B cell (primary cell): ENCODE measurements around the gene MGMT. TPM values are rescaled to one million over a fixed set of nuclear protein-coding genes. Genes with fewer than 3 reads are reported as not detected.

Experiments used
- ATAC-seq: fragments of 200-7000 bp; cut with Tn5 transposase; one replicate; pipeline ENCODE4 v1.10.0; 2021; ENCODE audit warnings: low read depth, mild to moderate bottlenecking, moderate number of reproducible peaks, moderate library complexity
- CTCF ChIA-PET: fragments of 350-600 bp; sonication (Branson Sonifier 250); formaldehyde crosslinking; loops from one replicate; lab custom pipeline; 2021; ENCODE audit warnings: antibody characterized with exemption, inconsistent platforms; lab: Charles Lee
- POLR2A ChIA-PET: fragments of 350-600 bp; sonication (Branson Sonifier 250); formaldehyde crosslinking; loops from one replicate; lab custom pipeline; 2021; ENCODE audit warnings: antibody characterized with exemption; lab: Charles Lee
- DNase-seq: peaks from one replicate; pipeline ENCODE4 v3.0.0; 2013
- H2AFZ ChIP-seq: 2 replicates; pipeline ENCODE4 v1.6.1; 2012; ENCODE audit warnings: mild to moderate bottlenecking, low read depth, low read length; ENCODE audit not compliant: insufficient read depth, poor library complexity, severe bottlenecking
- H3K27ac ChIP-seq, 2 donors: 1 replicate in 1 of 2; 2 replicates in 1 of 2; pipeline ENCODE4 v1.5.1; 2012 to 2013; ENCODE audit warnings: low read length in 2 of 2, mild to moderate bottlenecking in 2 of 2, moderate library complexity in 1 of 2
- H3K27me3 ChIP-seq, 4 experiments: fragments of 200-600 bp in 1 of 4; sonication (generic) in 1 of 4; replicated peaks in 1 of 4; 1 replicate in 2 of 4; 2 replicates in 2 of 4; pipeline versions ENCODE4 v1.6.1 to v1.7.0; 2013 to 2016; ENCODE audit warnings: low read length in 3 of 4, mild to moderate bottlenecking in 2 of 4, mixed read lengths in 1 of 4, moderate library complexity in 1 of 4; ENCODE audit not compliant: insufficient read depth in 4 of 4, control insufficient read depth in 3 of 4; ENCODE audit errors: control extremely low read depth in 1 of 4
- H3K36me3 ChIP-seq, 2 experiments: replicated peaks in 1 of 2; 1 replicate in 1 of 2; 2 replicates in 1 of 2; pipeline versions ENCODE4 v1.6.1 to v1.7.1; 2013; ENCODE audit warnings: low read length in 1 of 2; ENCODE audit not compliant: insufficient read depth in 2 of 2, control insufficient read depth in 1 of 2; ENCODE audit errors: control extremely low read depth in 1 of 2, extremely low read depth in 1 of 2
- H3K4me1 ChIP-seq, 2 donors: fragments of 200-600 bp in 1 of 2; sonication (generic) in 1 of 2; 1 replicate in 1 of 2; 2 replicates in 1 of 2; pipeline versions ENCODE4 v1.5.1 to v1.6.1; 2013 to 2017; ENCODE audit warnings: low read length in 2 of 2; ENCODE audit not compliant: control insufficient read depth in 2 of 2, insufficient read depth in 2 of 2
- H3K4me2 ChIP-seq: replicated peaks from 2 replicates; pipeline ENCODE3; 2012; ENCODE audit warnings: mild to moderate bottlenecking, low read depth, low read length; ENCODE audit not compliant: poor library complexity, severe bottlenecking
- H3K4me3 ChIP-seq, 5 experiments: fragments of 200-600 bp in 1 of 5; sonication (generic) in 1 of 5; 1 replicate in 3 of 5; 2 replicates in 2 of 5; pipeline versions ENCODE4 v1.5.1 to v1.7.0; 2011 to 2016; ENCODE audit warnings: low read length in 4 of 5, mild to moderate bottlenecking in 4 of 5, low read depth in 2 of 5, control low read depth in 1 of 5, moderate library complexity in 1 of 5; ENCODE audit not compliant: insufficient read depth in 1 of 5; ENCODE audit errors: control extremely low read depth in 1 of 5, extremely low read depth in 1 of 5
- H3K79me2 ChIP-seq: fragments of 200-600 bp; sonication (generic); one replicate; pipeline ENCODE4 v1.6.0; 2016; ENCODE audit warnings: low read length; ENCODE audit not compliant: control insufficient read depth, insufficient read depth
- H3K9ac ChIP-seq: fragments of 200-600 bp; sonication (generic); 2 replicates; pipeline ENCODE4 v1.6.1; 2017; ENCODE audit warnings: mild to moderate bottlenecking, low read length, moderate library complexity
- H3K9me3 ChIP-seq, 3 donors: one replicate each; pipeline versions ENCODE4 v1.6.1 to v1.7.1; 2013; ENCODE audit warnings: low read length in 2 of 3; ENCODE audit not compliant: control insufficient read depth in 2 of 3, insufficient read depth in 1 of 3; ENCODE audit errors: control extremely low read depth in 1 of 3
- H4K20me1 ChIP-seq: 2 replicates; pipeline ENCODE4 v1.6.0; 2012; ENCODE audit warnings: mild to moderate bottlenecking, low read length; ENCODE audit not compliant: insufficient read depth, control insufficient read depth, poor library complexity, severe bottlenecking
- H3K27ac Mint-ChIP-seq: one replicate; pipeline ENCODE4 v1.8.0; 2021; ENCODE audit warnings: mixed read lengths
- H3K27me3 Mint-ChIP-seq: one replicate; pipeline ENCODE4 v1.8.0; 2021; ENCODE audit warnings: mixed read lengths
- H3K4me1 Mint-ChIP-seq: one replicate; pipeline ENCODE4 v1.8.0; 2021; ENCODE audit warnings: mixed read lengths
- H3K4me3 Mint-ChIP-seq: one replicate; pipeline ENCODE4 v1.8.0; 2021; ENCODE audit warnings: mixed read lengths
- H3K9me3 Mint-ChIP-seq: one replicate; pipeline ENCODE4 v1.8.0; 2022; ENCODE audit warnings: mixed read lengths; ENCODE audit not compliant: insufficient read depth
- EZH2 ChIP-seq: IDR thresholded peaks from 2 replicates; pipeline ENCODE4 v1.6.1; 2012; ENCODE audit warnings: borderline replicate concordance, low read depth, mild to moderate bottlenecking, moderate library complexity, low read length; ENCODE audit not compliant: insufficient read depth, poor library complexity, severe bottlenecking
- WGBS: methylation state at CpG from one replicate; pipeline ENCODE4 v1.1.5; 2013; ENCODE audit warnings: missing lambda C conversion rate; ENCODE audit not compliant: insufficient coverage; 5-methylcytosine and 5-hydroxymethylcytosine counted together
- intact Hi-C: fragments of 100-400 bp; cut with micrococcal nuclease; formaldehyde crosslinking; loops from one replicate; pipeline ENCODE4 v1.10.0; 2022
- polyA plus RNA-seq: library from polyadenylated mRNA; depleted of rRNA; stranded (reverse); fragments of >200 nt; gene quantifications from 2 replicates; pipeline ENCODE4 v1.2.3, GENCODE V29; 2012
- total RNA-seq, 2 donors: library from RNA; stranded (reverse); fragments of 120-200 nt in 1 of 2; gene quantifications; 1 replicate in 1 of 2; 2 replicates in 1 of 2; pipeline versions ENCODE4 v1.2.3 to v1.2.4, GENCODE V29; 2013 to 2022
- TF ChIP-seq, protein P1 (sequence below): fragments of 200-600 bp; IDR thresholded peaks from one replicate; pipeline ENCODE4 v1.8.0; 2022; ENCODE audit warnings: antibody characterized with exemption, mild to moderate bottlenecking

MGMT gene
- total and polyA plus RNA-seq, 2 donors (not counting 1 experiment from before 2014, with no cell fraction given): 16.6 to 87.7 TPM

- Histone ChIP-seq H3K4me2 (no peak overlapping the region), H2AFZ (no peak overlapping the region), H3K36me3 (peaks cover 0 to 11% of the 10 kb centered on the region in 2 experiments), H3K9me3 (peaks cover 0 to 21% (median 0%) of the 10 kb centered on the region in 3 donors), H3K4me1 (no peaks in the 10 kb centered on the region), H3K4me3 (no peak overlapping the region), H3K27ac (no peak overlapping the region), H3K9ac (no peak overlapping the region), H4K20me1 (no peaks in the 10 kb centered on the region), H3K79me2 (no peaks in the 10 kb centered on the region), H3K27me3 (no peaks in the 10 kb centered on the region)
- TF ChIP-seq, protein P1, sequence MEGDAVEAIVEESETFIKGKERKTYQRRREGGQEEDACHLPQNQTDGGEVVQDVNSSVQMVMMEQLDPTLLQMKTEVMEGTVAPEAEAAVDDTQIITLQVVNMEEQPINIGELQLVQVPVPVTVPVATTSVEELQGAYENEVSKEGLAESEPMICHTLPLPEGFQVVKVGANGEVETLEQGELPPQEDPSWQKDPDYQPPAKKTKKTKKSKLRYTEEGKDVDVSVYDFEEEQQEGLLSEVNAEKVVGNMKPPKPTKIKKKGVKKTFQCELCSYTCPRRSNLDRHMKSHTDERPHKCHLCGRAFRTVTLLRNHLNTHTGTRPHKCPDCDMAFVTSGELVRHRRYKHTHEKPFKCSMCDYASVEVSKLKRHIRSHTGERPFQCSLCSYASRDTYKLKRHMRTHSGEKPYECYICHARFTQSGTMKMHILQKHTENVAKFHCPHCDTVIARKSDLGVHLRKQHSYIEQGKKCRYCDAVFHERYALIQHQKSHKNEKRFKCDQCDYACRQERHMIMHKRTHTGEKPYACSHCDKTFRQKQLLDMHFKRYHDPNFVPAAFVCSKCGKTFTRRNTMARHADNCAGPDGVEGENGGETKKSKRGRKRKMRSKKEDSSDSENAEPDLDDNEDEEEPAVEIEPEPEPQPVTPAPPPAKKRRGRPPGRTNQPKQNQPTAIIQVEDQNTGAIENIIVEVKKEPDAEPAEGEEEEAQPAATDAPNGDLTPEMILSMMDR: no peak
- POLR2A ChIA-PET: no interaction called here
- intact Hi-C loops: no loop called here
- H3K9me3 Mint-ChIP-seq: no peaks in the 10 kb centered on the region
- H3K27ac Mint-ChIP-seq: no peak overlapping the region
- H3K4me3 Mint-ChIP-seq: no peak overlapping the region
- CTCF ChIA-PET: no interaction called here
- 91% methylated on average over 12 of the region's 13 CpGs for WGBS
- no peaks in the 10 kb centered on the region for H3K27me3 Mint-ChIP-seq
- DNase-seq (no peak), ATAC-seq (no peak)
- no peaks in the 10 kb centered on the region for H3K4me1 Mint-ChIP-seq
Measured at GRCh38 chr10:129764901-129765663, 298.0 kb downstream of the MGMT start.

GRCh38 chr10:129765664-129766550 lies 298.9 kb downstream of the MGMT start:
- no peaks in the 10 kb centered on the region for H3K4me1 Mint-ChIP-seq
- Histone ChIP-seq H4K20me1 (no peaks in the 10 kb centered on the region), H3K9ac (no peak overlapping the region), H3K4me2 (no peak overlapping the region), H3K27ac (no peak overlapping the region), H3K27me3 (no peaks in the 10 kb centered on the region), H3K9me3 (peaks cover 0 to 22% (median 0%) of the 10 kb centered on the region in 3 donors), H3K36me3 (peaks cover 0 to 6% of the 10 kb centered on the region in 2 experiments), H3K79me2 (no peaks in the 10 kb centered on the region), H3K4me1 (no peaks in the 10 kb centered on the region), H2AFZ (no peak overlapping the region), H3K4me3 (no peak overlapping the region)
- H3K9me3 Mint-ChIP-seq: no peaks in the 10 kb centered on the region
- ATAC-seq: no peak
- CTCF ChIA-PET: no interaction called here
- no peak overlapping the region for H3K4me3 Mint-ChIP-seq
- POLR2A ChIA-PET: no interaction called here
- intact Hi-C loops: no loop called here
- WGBS: 96% methylated on average over 21 of the region's 25 CpGs
- TF ChIP-seq, protein P1: no peak
- no peak for TF ChIP-seq EZH2
- H3K27ac Mint-ChIP-seq: no peak overlapping the region
- H3K27me3 Mint-ChIP-seq: no peaks in the 10 kb centered on the region
- DNase-seq: no peak
